HK-2 (cell line): ENCODE measurements around the gene TCEAL3.
A peak's percentile ranks its signal among the peaks of the same experiment; 100 is the strongest.
"Not testable (repeated sequence)": the region's sequence is repeated elsewhere in the genome, so short reads cannot be mapped to it uniquely, and the experiment has no call there.

Experiments used
- DNase-seq: peaks from one replicate; pipeline ENCODE4 v3.0.0-alpha.2; 2018; ENCODE audit not compliant: unreplicated experiment

TCEAL3 gene

GRCh38 chrX:103607364-103608305 is at the start of gene TCEAL3:
Gene TCEAL3, plus strand, starts transcription at chrX:103607963. Its CDS starts 1,102 bp downstream, at chrX:103609065.
- peak; percentile 48 for DNase-seq

GRCh38 chrX:103560256-103560655 is 47.5 kb upstream of the TCEAL3 start:
- no peak for DNase-seq

- DNase-seq: peak; percentile 7
Measured at GRCh38 chrX:103562801-103563200, 45.0 kb upstream of the TCEAL3 start.

GRCh38 chrX:103565197-103565596 is 42.6 kb upstream of the TCEAL3 start:
- DNase-seq: no peak

GRCh38 chrX:103565752-103566151 is 42.0 kb upstream of the TCEAL3 start:
- DNase-seq: no peak

GRCh38 chrX:103571121-103571520 is 36.6 kb upstream of the TCEAL3 start:
- DNase-seq: no peak

GRCh38 chrX:103571726-103572125 is 36.0 kb upstream of the TCEAL3 start:
- DNase-seq: no peak

- DNase-seq: no peak
Measured at GRCh38 chrX:103573202-103573601, 34.6 kb upstream of the TCEAL3 start.

GRCh38 chrX:103584596-103584995 is 23.2 kb upstream of the TCEAL3 start:
- no peak for DNase-seq

GRCh38 chrX:103585411-103586313 is 22.1 kb upstream of the TCEAL3 start, which contains the start of gene TCEAL4:
Gene TCEAL4, plus strand, starts transcription at chrX:103585515. Its CDS starts 1,161 bp downstream, at chrX:103586676.
- peak; percentile 56 for DNase-seq

- no peak for DNase-seq
Measured at GRCh38 chrX:103586314-103586646, 21.5 kb upstream of the TCEAL3 start.

- DNase-seq: no peak
Measured at GRCh38 chrX:103586659-103587058, 21.1 kb upstream of the TCEAL3 start.

- not testable (repeated sequence) for DNase-seq
Measured at GRCh38 chrX:103592295-103592694, 15.5 kb upstream of the TCEAL3 start.

- not testable (repeated sequence) for DNase-seq
Measured at GRCh38 chrX:103595202-103595601, 12.6 kb upstream of the TCEAL3 start.

- no peak for DNase-seq
Measured at GRCh38 chrX:103608306-103608963, 672 bp downstream of the TCEAL3 start.

- no peak for DNase-seq
Measured at GRCh38 chrX:103610282-103610681, 2.5 kb downstream of the TCEAL3 start.

GRCh38 chrX:103613362-103613890 is 5.7 kb downstream of the TCEAL3 start:
- DNase-seq: no peak

GRCh38 chrX:103614999-103615398 is 7.2 kb downstream of the TCEAL3 start:
- no peak for DNase-seq

GRCh38 chrX:103615781-103616371 is 8.1 kb downstream of the TCEAL3 start:
- no peak for DNase-seq

GRCh38 chrX:103616676-103617186 is 9.0 kb downstream of the TCEAL3 start:
- DNase-seq: no peak

GRCh38 chrX:103624111-103624510 is 16.3 kb downstream of the TCEAL3 start:
- no peak for DNase-seq
